PFSK-1 (cell line): ENCODE data around the gene LDLRAD4.

ENCODE experiments used
- FOXP2 ChIP-seq: optimal IDR thresholded peaks from 2 replicates; pipeline ENCODE3; 2011; ENCODE audit warnings: borderline replicate concordance, control low read depth, inconsistent platforms; ENCODE audit not compliant: insufficient read depth; ENCODE audit errors: extremely low read length, extremely low read depth
- POLR2AphosphoS5 ChIP-seq: IDR thresholded peaks from 2 replicates; pipeline ENCODE4 v1.6.1; 2012; ENCODE audit warnings: low read depth, mild to moderate bottlenecking, control low read depth, low read length, moderate library complexity
- REST ChIP-seq, 2 experiments: IDR thresholded peaks; 2 replicates each; pipeline versions ENCODE4 v1.6.1 to v1.8.0; 2011 to 2012; ENCODE audit warnings: low read depth in 2 of 2, low read length in 2 of 2, control low read depth in 1 of 2, inconsistent platforms in 1 of 2, mild to moderate bottlenecking in 1 of 2, moderate library complexity in 1 of 2; ENCODE audit not compliant: insufficient read depth in 1 of 2
- SIN3A ChIP-seq: IDR thresholded peaks from 2 replicates; pipeline ENCODE4 v1.6.1; 2012; ENCODE audit warnings: mild to moderate bottlenecking, low read length, moderate library complexity, borderline replicate concordance; ENCODE audit not compliant: insufficient read depth
- TAF1 ChIP-seq: IDR thresholded peaks from 2 replicates; pipeline ENCODE4 v1.6.1; 2012; ENCODE audit warnings: low read length, control low read depth, borderline replicate concordance; ENCODE audit not compliant: insufficient read depth

The LDLRAD4 gene

DNA sequence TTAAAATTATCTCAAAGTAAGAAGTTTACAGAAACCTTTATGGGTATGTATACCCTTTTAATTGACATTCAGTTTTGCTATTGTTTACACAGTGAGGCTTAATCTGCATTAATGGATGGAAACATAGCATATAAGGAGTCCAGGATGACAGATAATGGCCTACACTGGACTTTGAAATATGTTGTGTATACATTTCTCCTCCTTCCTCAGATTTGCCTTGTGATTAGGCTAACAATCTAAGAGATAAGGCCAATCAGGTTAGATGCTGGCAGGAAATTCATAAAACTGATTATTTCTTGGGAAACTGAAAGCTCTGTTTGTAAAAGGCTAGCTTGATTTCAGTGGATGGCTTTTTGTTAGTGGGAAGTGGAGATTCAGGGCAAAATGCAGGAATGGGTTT lies 191.9 kb downstream of the LDLRAD4 start:
- TF ChIP-seq TAF1 (no peak), POLR2AphosphoS5 (no peak), FOXP2 (no peak), SIN3A (no peak), REST (IDR thresholded peaks at IDR 0.05; ENCODE audit: insufficient read depth in 1 of 2, low read depth in 2 of 2, low read length in 2 of 2) (no peak)

DNA sequence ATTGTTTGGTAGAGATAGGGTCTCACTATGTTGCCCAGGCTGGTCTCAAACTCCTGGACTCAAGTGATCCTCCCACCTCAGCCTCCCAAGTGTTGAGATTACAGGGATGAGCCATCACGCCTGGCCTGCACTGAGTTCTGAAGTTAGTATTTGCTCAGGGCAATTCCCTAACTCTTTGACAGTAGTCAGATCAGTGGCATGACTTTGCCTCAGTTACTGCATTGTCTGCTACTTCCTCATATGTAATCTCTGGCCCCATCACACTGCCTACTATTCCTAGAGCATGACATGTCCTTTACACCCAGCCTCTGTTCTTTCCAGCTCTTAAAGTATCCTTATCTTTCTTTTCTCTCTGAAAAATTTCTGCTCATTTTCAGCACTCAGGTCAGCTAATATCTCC lies 193.5 kb downstream of the LDLRAD4 start:
- TF ChIP-seq SIN3A (no peak), POLR2AphosphoS5 (no peak), TAF1 (no peak), FOXP2 (no peak), REST (IDR thresholded peaks at IDR 0.05; ENCODE audit: insufficient read depth in 1 of 2, low read depth in 2 of 2, low read length in 2 of 2) (no peak)

DNA sequence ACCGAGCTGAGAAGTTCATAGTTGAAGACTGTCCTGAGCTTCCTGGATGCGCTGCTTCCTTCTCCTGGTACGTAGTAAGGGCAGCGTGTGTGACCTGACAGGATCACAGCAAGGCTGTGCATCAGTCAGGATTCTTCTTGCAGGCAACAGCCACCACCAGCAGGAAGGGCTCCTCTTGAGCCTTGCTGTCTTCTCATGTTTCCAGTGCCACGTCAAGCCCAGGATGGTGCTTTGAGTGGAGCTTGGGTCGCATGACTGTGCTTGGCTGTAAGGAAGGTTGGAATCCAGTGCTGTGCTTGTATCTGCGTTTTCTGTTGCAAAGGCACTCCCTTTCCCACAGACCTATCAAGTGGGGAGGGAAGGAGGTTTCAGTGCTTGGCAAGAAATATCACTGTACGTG lies 194.3 kb downstream of the LDLRAD4 start:
- TF ChIP-seq FOXP2 (no peak), SIN3A (no peak), POLR2AphosphoS5 (no peak), REST (IDR thresholded peaks at IDR 0.05; ENCODE audit: insufficient read depth in 1 of 2, low read depth in 2 of 2, low read length in 2 of 2) (no peak), TAF1 (no peak)

- no peak for TF ChIP-seq REST (IDR thresholded peaks at IDR 0.05; ENCODE audit: insufficient read depth in 1 of 2, low read depth in 2 of 2, low read length in 2 of 2)
- no peak for TF ChIP-seq TAF1
- no peak for TF ChIP-seq FOXP2
- no peak for TF ChIP-seq POLR2AphosphoS5
- no peak for TF ChIP-seq SIN3A
Observed at GRCh38 chr18:13414102-13414501, 195.5 kb downstream of the LDLRAD4 start.

DNA sequence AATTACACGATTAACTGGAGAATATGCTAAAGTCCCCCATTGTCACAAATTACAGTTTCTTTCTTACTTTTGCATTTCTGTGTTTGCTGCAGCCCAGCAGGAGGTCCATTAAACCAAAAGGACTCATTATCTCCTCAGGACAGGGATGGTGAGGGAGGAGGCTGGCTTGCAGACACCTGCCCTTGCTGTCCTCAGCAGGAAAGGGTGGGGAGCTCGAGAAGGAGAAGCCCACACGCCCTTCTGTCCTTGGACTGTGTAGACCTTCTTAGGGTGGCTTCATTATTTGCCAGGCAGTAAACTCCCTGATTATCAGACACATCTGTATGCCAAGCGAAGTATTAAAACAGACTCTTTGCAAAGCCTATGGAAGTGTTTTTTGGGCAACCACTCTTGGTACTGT lies 196.0 kb downstream of the LDLRAD4 start:
- TF ChIP-seq SIN3A (no peak), POLR2AphosphoS5 (no peak), FOXP2 (no peak), REST (IDR thresholded peaks at IDR 0.05; ENCODE audit: insufficient read depth in 1 of 2, low read depth in 2 of 2, low read length in 2 of 2) (no peak), TAF1 (no peak)
